T-helper 17 cell (primary cell): ENCODE results near the gene RNF144A. TPM values are rescaled to one million over a fixed set of nuclear protein-coding genes. Genes with fewer than 3 reads are reported as not detected.

Experiments
- ATAC-seq: fragments of 150-1000 bp; cut with Tn5 transposase; 2 replicates; pipeline ENCODE4 v1.10.0; 2021; ENCODE audit warnings: mild to moderate bottlenecking, moderate library complexity
- DNase-seq, 3 donors: peaks; one replicate each; pipeline versions ENCODE4 v3.0.0 to v3.0.0-alpha.2; 2020 to 2021
- H3K9me3 ChIP-seq: one replicate; pipeline ENCODE4 v1.7.0; 2013; ENCODE audit warnings: low read length, mild to moderate bottlenecking; ENCODE audit not compliant: control insufficient read depth, poor library complexity, severe bottlenecking
- H3K27ac Mint-ChIP-seq: one replicate; pipeline ENCODE4 v1.8.0; 2022; ENCODE audit warnings: mild to moderate bottlenecking, moderate library complexity, mixed read lengths
- H3K27me3 Mint-ChIP-seq: one replicate; pipeline ENCODE4 v1.8.0; 2022; ENCODE audit warnings: mixed read lengths
- H3K36me3 Mint-ChIP-seq: one replicate; pipeline ENCODE4 v1.8.0; 2022; ENCODE audit warnings: low read depth, mixed read lengths
- H3K4me1 Mint-ChIP-seq: one replicate; pipeline ENCODE4 v1.8.0; 2022; ENCODE audit warnings: mild to moderate bottlenecking, mixed read lengths
- H3K4me3 Mint-ChIP-seq: one replicate; pipeline ENCODE4 v1.8.0; 2022; ENCODE audit warnings: mild to moderate bottlenecking, moderate library complexity, mixed read lengths
- total RNA-seq, 4 donors: library from RNA in 2 of 4; stranded (reverse) in 2 of 4; gene quantifications; one replicate each; pipeline ENCODE4 v1.2.3 and lab custom pipeline; 2022 to 2026

Gene RNF144A
- total RNA-seq, 2 donors from 2014 or later: 15.1 to 21.4 TPM

DNA sequence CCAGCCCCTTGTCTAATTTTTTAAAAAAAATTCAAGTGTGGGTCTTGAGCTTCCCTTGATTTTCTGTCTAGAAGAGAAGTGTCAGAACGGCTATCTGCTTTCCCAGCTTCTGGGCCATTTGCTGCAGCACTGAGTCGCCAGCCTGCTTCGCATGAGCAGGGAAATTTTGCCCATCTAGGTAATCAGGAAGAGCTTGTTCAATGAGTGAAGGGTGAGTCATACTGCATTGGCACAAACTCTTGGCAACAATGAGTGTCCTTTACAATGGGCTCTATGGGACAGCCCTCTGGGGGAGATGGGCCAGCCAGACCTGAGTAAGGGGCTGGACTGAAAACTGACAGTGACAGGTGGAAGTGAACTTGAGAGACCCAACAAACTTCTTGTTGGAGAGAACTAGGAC is 2.4 kb upstream of the RNF144A start:
- H3K9me3 ChIP-seq: no peaks in the 10 kb centered on the region
- Mint-ChIP-seq H3K27me3 (no peaks in the 10 kb centered on the region), H3K36me3 (peaks cover 2% of the 10 kb centered on the region), H3K4me1 (peaks cover 46% of the 10 kb centered on the region), H3K4me3 (peak overlapping the region; percentile 50), H3K27ac (no peak overlapping the region)
- no peak for DNase-seq
- no peak for ATAC-seq

DNA sequence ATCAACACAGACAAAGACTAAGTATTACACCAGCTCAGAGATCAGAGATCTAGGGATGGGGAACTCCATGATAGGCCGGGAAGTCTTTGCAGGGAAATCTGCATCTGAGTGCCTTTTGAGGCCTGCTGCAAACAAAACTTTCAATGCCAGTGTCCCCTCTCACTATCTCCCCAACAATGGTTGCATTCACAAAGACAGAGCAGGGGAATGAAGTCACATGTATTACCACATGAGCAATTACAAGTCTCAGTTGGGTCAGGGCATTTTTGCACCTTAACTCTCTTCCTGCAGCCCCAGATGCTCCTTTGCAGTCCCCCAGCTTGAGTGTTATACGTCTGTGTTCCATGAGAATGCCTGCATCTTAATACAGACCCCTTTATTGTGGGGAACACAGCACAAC is 1.8 kb upstream of the RNF144A start:
- H3K9me3 ChIP-seq: no peaks in the 10 kb centered on the region
- DNase-seq: no peak
- Mint-ChIP-seq H3K36me3 (peaks cover 2% of the 10 kb centered on the region), H3K27ac (no peak overlapping the region), H3K4me3 (no peak overlapping the region), H3K4me1 (peaks cover 42% of the 10 kb centered on the region), H3K27me3 (no peaks in the 10 kb centered on the region)
- ATAC-seq: no peak

DNA sequence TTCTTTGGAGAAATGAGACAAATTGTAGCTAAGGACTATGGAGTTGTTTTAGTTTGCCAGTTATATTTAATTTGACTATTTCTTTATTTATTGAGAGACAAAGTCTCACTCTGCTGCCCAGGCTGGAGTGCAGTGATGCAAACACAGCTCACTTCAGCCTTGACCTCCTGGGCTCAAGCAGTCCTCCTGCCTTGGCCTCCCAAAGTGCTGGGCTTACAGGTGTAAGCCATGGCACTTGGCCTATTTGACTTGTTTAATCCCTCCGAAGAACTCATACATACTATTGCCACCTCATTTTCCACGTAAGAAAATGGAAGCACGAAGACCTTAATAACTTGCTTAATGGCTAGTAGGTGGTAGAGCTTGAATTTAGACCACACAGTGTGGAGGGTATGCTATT is 988 bp upstream of the RNF144A start:
- Mint-ChIP-seq H3K27ac (peak overlapping the region; percentile 67), H3K4me3 (peak overlapping the region; percentile 76), H3K4me1 (peaks cover 36% of the 10 kb centered on the region), H3K27me3 (no peaks in the 10 kb centered on the region), H3K36me3 (peaks cover 2% of the 10 kb centered on the region)
- DNase-seq (no peak), ATAC-seq (no peak)
- no peaks in the 10 kb centered on the region for H3K9me3 ChIP-seq

DNA sequence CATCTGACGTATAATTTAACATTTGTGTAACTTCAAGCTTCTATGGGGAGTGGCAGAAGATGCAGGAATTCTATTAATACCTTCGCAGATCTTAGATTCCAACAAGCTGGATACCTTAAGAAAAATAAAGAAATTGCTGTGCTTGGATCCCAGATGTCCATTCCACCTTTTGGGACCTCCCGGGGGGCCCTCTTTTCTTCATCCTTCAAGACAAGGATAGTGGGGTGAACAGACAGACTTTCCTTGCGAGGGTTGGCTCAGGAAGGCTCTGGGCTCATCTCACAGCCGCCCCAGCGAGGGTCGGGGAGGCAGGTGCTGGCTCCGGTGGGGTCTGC is 509 bp upstream of the RNF144A start:
- Mint-ChIP-seq H3K4me3 (peak overlapping the region; percentile 76), H3K4me1 (peaks cover 36% of the 10 kb centered on the region), H3K27ac (peak overlapping the region; percentile 67), H3K36me3 (peaks cover 2% of the 10 kb centered on the region), H3K27me3 (no peaks in the 10 kb centered on the region)
- no peak for ATAC-seq
- no peaks in the 10 kb centered on the region for H3K9me3 ChIP-seq
- DNase-seq: no peak

DNA sequence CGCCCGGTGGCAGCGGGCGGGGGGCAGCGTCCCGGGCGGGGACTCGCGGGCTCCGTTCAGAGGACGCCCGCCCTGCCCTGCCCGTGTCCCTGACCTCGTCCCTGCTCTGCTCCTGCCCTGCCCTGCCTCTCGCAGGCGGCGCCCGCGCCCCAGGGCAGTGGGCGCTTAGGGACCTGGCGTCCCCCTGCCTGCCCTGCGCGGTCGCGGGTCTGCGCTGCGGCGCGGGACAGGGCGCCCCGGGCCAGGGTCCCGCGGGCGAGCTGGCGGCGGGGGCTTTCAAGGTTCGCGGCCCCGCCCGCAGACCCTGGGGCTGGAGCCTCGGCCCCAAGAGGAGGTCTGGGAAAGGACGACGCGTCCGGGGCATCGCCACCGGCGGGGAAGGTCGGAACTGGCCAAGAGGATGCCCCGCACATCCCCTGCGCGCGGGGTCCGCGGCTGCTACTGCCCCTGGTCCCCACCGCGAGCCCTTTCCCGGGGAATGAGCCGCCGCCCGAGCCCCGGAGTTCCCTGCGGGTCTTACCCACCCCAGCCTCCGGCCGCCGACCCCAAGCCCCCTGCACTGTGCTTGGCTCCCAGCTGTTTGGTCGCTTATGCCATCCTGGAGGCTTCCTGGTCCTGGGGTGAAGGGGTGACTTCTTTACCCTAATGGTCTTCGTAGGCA is 679 bp downstream of the RNF144A start:
- no peaks in the 10 kb centered on the region for H3K9me3 ChIP-seq
- ATAC-seq (peak; percentile 40), DNase-seq (no peak)
- Mint-ChIP-seq H3K4me1 (peaks cover 32% of the 10 kb centered on the region), H3K27ac (no peak overlapping the region), H3K4me3 (peak overlapping the region; percentile 74), H3K27me3 (no peaks in the 10 kb centered on the region), H3K36me3 (peaks cover 2% of the 10 kb centered on the region)

DNA sequence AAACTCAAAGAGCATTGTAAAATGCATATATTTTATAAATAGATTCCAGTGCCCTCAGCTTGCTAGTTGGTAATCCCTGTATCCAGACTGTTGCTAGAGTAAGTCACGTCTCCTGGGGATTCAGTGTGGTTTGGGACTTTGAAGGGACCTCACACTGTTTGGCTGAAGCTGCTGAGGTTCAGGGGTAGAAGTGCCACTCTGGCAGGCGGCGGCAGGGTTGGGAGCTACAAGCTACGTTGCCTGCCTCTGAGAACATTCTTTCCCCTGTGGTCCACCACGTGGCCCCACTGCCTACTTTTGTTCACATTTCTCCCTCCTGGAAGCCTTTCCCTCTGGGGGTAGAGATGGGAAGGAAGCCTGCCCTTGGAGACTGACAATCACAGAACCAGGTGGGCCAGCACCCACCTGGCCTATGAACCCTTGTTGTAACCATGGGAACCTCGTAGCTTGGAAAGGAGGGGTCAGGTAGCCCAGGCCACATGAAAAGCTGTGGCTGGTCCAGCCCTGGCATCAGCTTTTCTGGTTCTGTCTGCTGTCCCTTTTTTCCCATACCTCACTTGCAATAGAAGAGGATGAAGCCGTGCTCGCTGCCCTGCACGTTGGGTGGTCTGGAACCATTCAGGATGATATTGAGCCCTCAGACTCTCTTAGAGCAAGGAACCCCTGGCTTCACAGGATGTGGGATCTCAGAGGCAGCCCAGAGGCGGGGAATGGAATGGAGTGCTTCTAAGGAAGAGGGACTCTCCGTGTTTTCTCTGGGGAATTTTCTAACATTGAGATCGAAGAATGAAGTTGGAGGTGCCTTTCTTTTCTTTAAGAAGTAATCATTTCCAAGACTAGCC is 2.9 kb downstream of the RNF144A start:
- Mint-ChIP-seq H3K27ac (no peak overlapping the region), H3K4me1 (peaks cover 32% of the 10 kb centered on the region), H3K4me3 (peak overlapping the region; percentile 12), H3K36me3 (peaks cover 7% of the 10 kb centered on the region), H3K27me3 (no peaks in the 10 kb centered on the region)
- H3K9me3 ChIP-seq: no peaks in the 10 kb centered on the region
- ATAC-seq: no peak
- DNase-seq: no peak

DNA sequence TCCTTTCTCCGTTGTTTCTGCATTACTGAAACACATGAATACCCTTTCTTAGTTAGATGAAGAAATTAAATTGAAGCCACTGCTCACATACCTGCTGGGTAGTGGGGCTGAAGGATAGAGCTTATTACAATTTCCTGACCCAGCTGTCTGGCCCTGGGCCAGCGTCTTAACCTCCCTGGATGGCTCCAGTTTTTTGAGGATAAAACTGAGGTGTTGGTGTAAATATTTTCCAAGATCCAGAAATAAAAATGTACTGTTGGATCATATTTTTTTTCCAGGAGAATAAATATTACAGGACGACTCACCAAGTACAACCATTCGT is 3.5 kb downstream of the RNF144A start:
- Mint-ChIP-seq H3K27me3 (no peaks in the 10 kb centered on the region), H3K27ac (no peak overlapping the region), H3K4me3 (peak overlapping the region; percentile 12), H3K4me1 (peaks cover 35% of the 10 kb centered on the region), H3K36me3 (peaks cover 7% of the 10 kb centered on the region)
- no peaks in the 10 kb centered on the region for H3K9me3 ChIP-seq
- no peak for ATAC-seq
- no peak for DNase-seq

DNA sequence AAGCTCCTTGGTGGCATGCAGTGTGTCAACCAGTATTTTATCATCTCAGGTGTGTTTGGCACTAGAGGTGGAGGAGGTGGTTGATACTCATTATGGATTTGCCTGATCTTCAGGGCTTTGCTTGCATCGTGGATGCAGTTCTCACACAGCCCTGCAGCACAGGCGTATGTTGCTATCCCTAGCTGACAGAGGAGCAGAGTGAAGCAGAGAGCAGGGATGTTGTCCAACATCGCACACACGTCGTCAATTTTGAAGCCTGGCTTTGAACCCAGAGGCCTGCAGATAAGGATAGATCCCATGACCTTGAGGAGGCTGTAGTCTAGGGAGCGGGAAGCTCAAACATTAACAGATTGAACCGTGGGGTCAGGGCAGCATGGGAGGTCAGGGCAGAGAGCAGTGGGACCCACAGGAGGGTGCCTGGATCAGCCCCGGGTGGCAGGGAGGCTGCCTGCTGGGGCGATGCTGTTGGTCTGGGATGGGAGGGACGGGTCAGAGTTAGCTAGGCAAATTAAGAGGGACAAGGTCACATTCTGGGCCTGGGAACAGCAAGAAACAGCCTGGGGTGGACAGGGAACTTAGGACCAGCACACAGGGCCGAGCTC is 4.2 kb downstream of the RNF144A start:
- no peaks in the 10 kb centered on the region for H3K27me3 Mint-ChIP-seq
- H3K4me1 Mint-ChIP-seq: peaks cover 38% of the 10 kb centered on the region
- peak overlapping the region; percentile 41 for H3K4me3 Mint-ChIP-seq
- peaks cover 7% of the 10 kb centered on the region for H3K36me3 Mint-ChIP-seq
- no peak for DNase-seq
- no peak for ATAC-seq
- H3K27ac Mint-ChIP-seq: no peak overlapping the region
- no peaks in the 10 kb centered on the region for H3K9me3 ChIP-seq

DNA sequence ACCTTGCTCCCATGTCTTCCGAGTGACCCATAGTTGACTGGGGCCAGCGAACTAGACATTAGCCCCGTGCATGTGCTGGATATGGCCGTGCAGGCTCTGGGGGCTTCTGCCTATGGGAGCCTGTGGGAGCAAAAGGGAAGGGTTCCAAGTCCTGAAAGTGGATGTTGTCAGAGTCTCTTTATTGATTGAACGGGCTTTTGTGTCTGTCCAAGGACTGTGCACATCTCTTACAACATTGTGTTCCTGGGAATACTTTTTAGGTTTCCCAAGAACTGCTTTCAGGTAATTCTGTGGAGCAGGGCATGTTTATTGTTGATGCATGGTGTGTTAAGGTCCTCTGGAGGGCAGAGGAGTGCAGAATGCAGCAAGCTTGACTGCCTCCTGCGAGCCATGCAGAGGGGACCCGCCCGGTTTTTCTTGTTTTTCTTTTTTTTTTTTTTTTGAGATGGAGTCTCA is 5.0 kb downstream of the RNF144A start:
- no peak for ATAC-seq
- no peak overlapping the region for H3K4me3 Mint-ChIP-seq
- peaks cover 38% of the 10 kb centered on the region for H3K4me1 Mint-ChIP-seq
- peaks cover 7% of the 10 kb centered on the region for H3K36me3 Mint-ChIP-seq
- DNase-seq: no peak
- no peak overlapping the region for H3K27ac Mint-ChIP-seq
- no peaks in the 10 kb centered on the region for H3K9me3 ChIP-seq
- H3K27me3 Mint-ChIP-seq: no peaks in the 10 kb centered on the region

DNA sequence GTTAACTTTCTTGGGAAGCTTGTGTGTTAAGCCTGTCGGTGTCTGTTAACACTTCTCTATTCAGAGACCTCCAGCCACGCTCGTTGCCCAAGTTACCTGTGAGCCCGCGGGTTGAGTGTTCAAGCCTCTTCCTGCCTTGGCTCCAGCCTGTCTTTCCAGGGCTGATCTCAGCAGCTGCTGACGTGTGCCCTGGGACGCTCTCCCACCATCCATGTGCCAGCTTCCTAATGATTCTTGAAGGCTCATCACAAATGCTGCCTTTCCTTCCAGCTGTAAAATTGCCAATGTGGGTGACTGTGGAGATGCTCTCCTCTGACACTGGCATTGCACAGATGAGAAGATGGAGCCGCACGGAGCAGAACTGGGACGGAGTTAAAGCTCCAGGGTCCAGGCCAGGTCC is 6.1 kb downstream of the RNF144A start:
- H3K9me3 ChIP-seq: no peaks in the 10 kb centered on the region
- H3K27ac Mint-ChIP-seq: peak overlapping the region; percentile 45
- peaks cover 40% of the 10 kb centered on the region for H3K4me1 Mint-ChIP-seq
- H3K36me3 Mint-ChIP-seq: peaks cover 7% of the 10 kb centered on the region
- DNase-seq (no peak), ATAC-seq (no peak)
- H3K27me3 Mint-ChIP-seq: no peaks in the 10 kb centered on the region
- H3K4me3 Mint-ChIP-seq: no peak overlapping the region

DNA sequence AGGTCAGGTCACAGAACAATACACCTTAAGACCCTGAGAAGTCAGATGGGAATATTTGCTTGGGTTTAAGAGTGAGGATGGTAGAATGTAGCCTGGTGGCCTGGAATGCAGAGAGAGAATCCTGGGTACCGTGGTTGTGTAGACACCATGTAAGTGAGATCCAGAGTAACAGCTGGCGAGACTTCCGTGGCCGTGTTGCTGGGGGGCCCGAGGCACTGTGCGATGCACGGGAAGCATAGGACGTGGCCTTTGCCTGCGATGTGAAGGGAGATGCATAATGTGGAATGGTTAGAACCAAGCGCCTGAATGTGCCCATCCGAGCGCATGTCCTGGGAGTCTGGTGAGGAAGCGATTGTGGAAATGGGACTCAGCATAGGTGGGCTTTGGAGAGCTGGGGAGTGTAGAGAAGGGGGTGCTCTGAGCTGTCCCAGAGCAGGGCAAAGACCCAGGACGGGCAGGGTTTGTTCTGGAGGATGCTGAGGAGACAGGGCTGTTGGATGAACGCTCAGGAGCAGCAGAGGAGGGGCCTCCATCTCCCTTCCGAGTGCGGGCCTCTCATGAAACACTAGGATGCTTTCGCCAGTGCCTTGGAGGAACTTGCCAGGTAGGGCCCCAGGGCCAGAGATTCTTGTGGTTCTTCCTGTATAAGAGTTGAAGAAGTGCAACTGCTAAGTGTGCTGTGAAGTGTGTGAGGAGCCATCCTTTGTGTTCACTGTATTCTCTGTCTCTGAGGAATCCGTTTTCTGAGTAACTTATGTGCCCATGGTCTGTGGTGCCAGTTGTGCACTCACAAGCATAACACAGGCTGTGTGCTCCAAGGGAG is 7.1 kb downstream of the RNF144A start:
- H3K4me1 Mint-ChIP-seq: peaks cover 44% of the 10 kb centered on the region
- no peak overlapping the region for H3K4me3 Mint-ChIP-seq
- ATAC-seq (no peak), DNase-seq (no peak)
- H3K27me3 Mint-ChIP-seq: no peaks in the 10 kb centered on the region
- peak overlapping the region; percentile 45 for H3K27ac Mint-ChIP-seq
- peaks cover 7% of the 10 kb centered on the region for H3K36me3 Mint-ChIP-seq
- no peaks in the 10 kb centered on the region for H3K9me3 ChIP-seq

DNA sequence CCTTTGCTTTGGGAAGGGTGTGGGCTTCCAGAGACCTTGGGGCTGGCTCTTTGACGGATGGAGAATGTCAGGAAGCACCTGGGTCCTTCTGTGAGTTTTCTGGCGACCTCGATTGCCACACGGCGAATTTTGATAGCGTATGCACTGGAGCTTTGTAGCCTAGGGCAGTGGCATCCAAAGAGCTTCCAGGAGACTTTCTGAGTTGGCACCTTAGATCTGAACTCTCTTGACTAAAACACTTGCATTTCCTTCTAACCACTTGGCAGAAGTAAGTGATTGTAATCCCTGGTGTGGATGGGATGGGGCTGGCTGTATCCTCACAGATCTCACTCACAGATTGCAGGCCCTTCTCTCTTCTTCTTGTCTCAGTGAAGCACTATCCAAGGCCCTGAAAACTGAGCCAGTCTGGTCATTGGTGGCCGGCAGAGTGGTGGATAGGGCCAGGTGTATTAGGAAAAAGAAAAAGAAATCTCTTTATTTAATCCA is 7.8 kb downstream of the RNF144A start:
- peaks cover 46% of the 10 kb centered on the region for H3K4me1 Mint-ChIP-seq
- no peak overlapping the region for H3K4me3 Mint-ChIP-seq
- ATAC-seq: no peak
- H3K27me3 Mint-ChIP-seq: no peaks in the 10 kb centered on the region
- H3K27ac Mint-ChIP-seq: peak overlapping the region; percentile 45
- no peaks in the 10 kb centered on the region for H3K9me3 ChIP-seq
- peaks cover 7% of the 10 kb centered on the region for H3K36me3 Mint-ChIP-seq
- no peak for DNase-seq
